Muscle layer of duodenum (tissue), 2 donors: ENCODE results near the gene PLPPR4.
"Not testable (repeated sequence)": the region's sequence is repeated elsewhere in the genome, so short reads cannot be mapped to it uniquely, and the experiment has no call there.

Experiments used
- H3K27ac ChIP-seq: one replicate; pipeline ENCODE4 v1.7.0; 2013; ENCODE audit warnings: mild to moderate bottlenecking, low read length
- H3K27me3 ChIP-seq: one replicate; pipeline ENCODE4 v1.7.0; 2013; ENCODE audit warnings: low read depth, mild to moderate bottlenecking, control low read depth, low read length
- H3K36me3 ChIP-seq, 2 donors: one replicate each; pipeline ENCODE4 v1.7.0; 2013; ENCODE audit warnings: low read length in 2 of 2, control low read depth in 1 of 2, mild to moderate bottlenecking in 1 of 2; ENCODE audit not compliant: insufficient read depth in 2 of 2, control insufficient read depth in 1 of 2
- H3K4me1 ChIP-seq, 2 donors: one replicate each; pipeline ENCODE4 v1.7.0; 2013; ENCODE audit warnings: low read length in 2 of 2, mild to moderate bottlenecking in 2 of 2, control low read depth in 1 of 2, moderate library complexity in 1 of 2; ENCODE audit not compliant: insufficient read depth in 2 of 2, control insufficient read depth in 1 of 2
- H3K4me3 ChIP-seq, 2 donors: one replicate each; pipeline ENCODE4 v1.7.0; 2013; ENCODE audit warnings: low read length in 2 of 2, low read depth in 1 of 2, mild to moderate bottlenecking in 1 of 2
- H3K9me3 ChIP-seq, 2 donors: one replicate each; pipeline ENCODE4 v1.7.0; 2013; ENCODE audit warnings: low read length in 2 of 2, control low read depth in 1 of 2, mild to moderate bottlenecking in 1 of 2; ENCODE audit not compliant: control insufficient read depth in 1 of 2
- donor health status: healthy.

Gene PLPPR4

DNA sequence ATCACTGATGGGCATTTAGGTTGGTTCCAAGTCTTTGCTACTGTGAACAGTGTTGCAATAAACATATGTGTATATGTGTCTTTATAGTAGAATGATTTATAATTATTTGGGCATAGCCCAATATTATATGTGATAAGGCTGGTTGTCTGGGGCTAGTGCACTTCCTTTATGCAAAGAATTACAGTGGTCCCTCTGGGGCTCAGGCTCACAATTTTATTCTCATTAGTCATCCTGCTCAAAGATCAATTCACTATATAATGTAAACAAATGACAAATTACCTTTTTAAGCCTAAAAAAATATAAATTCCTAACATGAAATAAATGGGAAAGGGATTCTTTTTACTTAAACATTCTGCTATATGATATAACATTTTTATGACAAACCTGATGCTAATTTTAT lies 5.0 kb downstream of the PLPPR4 start:
- no peaks in the 10 kb centered on the region for H3K36me3 ChIP-seq
- H3K4me3 ChIP-seq = no peak overlapping the region
- peaks cover 4% of the 10 kb centered on the region for H3K27me3 ChIP-seq
- H3K9me3 ChIP-seq = peaks cover 0 to 2% of the 10 kb centered on the region in 2 donors
- no peak overlapping the region for H3K27ac ChIP-seq
- peaks cover 0 to 7% of the 10 kb centered on the region in 2 donors for H3K4me1 ChIP-seq

DNA sequence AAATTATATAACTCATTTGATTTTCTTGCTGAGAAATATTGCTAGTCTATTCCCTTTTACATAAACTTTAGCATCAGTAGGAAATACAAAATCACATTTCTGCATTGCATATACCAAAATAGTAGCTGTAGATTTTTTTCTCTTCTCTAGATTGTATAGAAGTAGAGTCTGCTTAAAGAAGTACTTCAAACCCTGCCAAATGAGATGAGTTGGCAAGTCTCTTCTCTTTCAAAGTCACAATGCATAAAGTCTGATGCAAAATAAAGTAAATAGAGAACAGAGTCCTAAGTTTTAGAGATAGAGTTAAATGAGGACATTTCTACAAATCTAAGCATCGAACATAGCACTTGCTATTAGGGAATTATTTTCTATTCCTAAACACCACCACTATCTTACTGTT lies 6.4 kb downstream of the PLPPR4 start:
- peaks cover 0 to 5% of the 10 kb centered on the region in 2 donors for H3K9me3 ChIP-seq
- no peak overlapping the region for H3K4me3 ChIP-seq
- H3K27me3 ChIP-seq = no peaks in the 10 kb centered on the region
- no peaks in the 10 kb centered on the region for H3K4me1 ChIP-seq
- no peaks in the 10 kb centered on the region for H3K36me3 ChIP-seq
- H3K27ac ChIP-seq = no peak overlapping the region

DNA sequence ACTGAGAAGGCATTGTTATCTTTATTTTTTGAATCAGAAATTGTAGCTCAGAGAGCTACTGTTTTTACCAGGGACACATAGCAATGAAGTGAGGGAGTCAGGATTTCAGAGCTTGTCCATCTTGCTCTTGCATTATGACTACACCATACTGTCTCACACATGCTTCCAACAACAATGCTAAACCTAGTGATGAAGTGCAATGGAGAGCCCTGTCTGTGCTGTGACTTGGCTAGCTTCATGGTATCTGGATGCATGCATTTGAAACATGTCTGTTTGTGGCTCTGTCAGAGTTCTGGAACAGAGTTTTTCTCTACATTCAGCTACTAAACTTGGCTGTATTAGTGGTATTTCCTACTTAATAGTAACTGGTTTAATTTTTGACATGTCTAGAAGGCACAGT lies 7.0 kb downstream of the PLPPR4 start:
- H3K4me1 ChIP-seq = no peaks in the 10 kb centered on the region
- H3K9me3 ChIP-seq = peaks cover 0 to 5% of the 10 kb centered on the region in 2 donors

DNA sequence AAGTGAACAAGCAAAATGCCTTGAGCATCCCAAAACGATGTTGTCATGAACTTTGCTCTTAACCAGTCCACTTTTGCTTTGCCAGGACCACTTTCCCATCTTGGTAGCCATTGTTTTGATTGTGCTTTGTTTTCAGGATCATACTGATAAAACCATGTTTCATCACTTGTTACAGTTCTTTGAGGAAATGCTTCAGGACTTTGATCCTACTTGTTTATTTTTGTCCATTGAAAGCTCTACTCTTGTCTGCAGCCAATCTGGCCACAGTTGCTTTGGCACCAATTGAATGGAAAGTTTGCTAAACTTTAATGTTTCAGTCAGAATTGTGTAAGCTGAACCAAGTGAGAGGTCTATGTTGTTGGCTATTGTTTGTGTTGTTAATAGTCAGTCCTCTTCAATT lies 12.8 kb downstream of the PLPPR4 start:
- H3K4me1 ChIP-seq = no peaks in the 10 kb centered on the region
- peaks cover 0 to 5% of the 10 kb centered on the region in 2 donors for H3K9me3 ChIP-seq
- no peak overlapping the region for H3K4me3 ChIP-seq
- H3K27ac ChIP-seq = no peak overlapping the region
- no peaks in the 10 kb centered on the region for H3K36me3 ChIP-seq
- H3K27me3 ChIP-seq = no peaks in the 10 kb centered on the region

More for the DNA sequence above, 7.0 kb downstream of the PLPPR4 start:
- Histone ChIP-seq H3K27ac (no peak overlapping the region), H3K4me3 (no peak overlapping the region), H3K27me3 (no peaks in the 10 kb centered on the region), H3K36me3 (no peaks in the 10 kb centered on the region)

DNA sequence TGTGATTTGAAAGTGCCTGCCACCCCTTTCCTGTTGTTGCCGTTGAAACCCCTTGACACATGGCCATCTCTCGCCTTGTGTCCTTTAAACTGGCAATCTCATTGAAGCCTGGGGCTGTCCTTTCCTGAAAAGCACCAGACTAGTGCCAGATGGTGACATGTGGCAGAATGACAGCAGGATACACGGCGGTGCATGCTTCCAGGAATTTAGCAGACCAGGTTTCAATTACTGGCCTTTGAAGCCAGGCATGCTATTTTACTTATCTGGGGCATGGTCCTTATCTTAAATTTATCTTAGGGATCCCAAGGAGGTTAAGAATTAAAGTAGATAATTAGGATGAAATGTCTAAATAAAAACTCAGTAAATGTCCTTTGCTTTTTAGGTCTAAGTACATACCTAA lies 15.2 kb downstream of the PLPPR4 start:
- Histone ChIP-seq H3K4me3 (no peak overlapping the region), H3K9me3 (peaks cover 0 to under 1% of the 10 kb centered on the region in 2 donors), H3K27me3 (no peaks in the 10 kb centered on the region), H3K27ac (no peak overlapping the region), H3K4me1 (no peaks in the 10 kb centered on the region), H3K36me3 (no peaks in the 10 kb centered on the region)

DNA sequence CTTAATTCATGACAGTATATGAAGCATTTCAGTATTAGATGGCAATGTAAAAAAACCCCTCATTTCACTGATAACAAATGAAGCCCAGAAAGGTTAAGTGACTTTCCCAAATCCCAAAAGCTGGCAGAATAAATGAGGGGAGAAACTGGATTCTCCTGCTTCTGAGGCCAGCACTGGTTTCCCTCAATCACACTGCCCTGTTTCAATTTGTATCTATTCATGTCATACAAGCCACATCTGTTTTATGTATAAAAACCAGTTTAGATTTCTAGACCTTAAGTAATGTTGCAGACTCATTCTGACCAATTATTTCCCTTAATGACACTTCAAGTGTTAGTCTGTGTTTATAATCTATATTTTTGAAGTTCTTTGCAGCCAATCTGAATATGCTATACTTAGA lies 16.8 kb downstream of the PLPPR4 start:
- Histone ChIP-seq H3K27me3 (no peaks in the 10 kb centered on the region), H3K4me3 (no peak overlapping the region), H3K27ac (no peak overlapping the region)

DNA sequence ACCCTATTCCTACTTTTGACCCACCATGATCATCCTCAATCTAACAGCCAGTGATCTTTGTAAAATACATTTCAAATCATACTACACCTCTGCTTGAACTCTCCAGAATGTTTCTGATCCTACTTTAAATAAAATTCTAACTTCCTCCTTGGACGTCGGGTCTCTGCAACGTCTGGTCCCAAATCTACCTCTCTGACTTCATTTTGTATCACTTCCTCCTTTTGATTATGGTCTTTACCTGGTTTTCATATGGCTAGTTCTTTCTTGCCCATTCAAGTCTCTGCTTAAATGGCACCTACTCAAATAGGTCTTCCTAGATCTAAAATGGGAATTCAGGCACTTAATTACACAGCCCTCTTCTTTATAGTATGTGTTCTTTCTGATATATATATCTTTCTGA lies 18.2 kb downstream of the PLPPR4 start:
- Histone ChIP-seq H3K27ac (no peak overlapping the region), H3K9me3 (no peaks in the 10 kb centered on the region), H3K4me1 (no peaks in the 10 kb centered on the region), H3K36me3 (no peaks in the 10 kb centered on the region), H3K4me3 (no peak overlapping the region), H3K27me3 (no peaks in the 10 kb centered on the region)

More for the DNA sequence above, 16.8 kb downstream of the PLPPR4 start:
- Histone ChIP-seq H3K9me3 (no peaks in the 10 kb centered on the region), H3K4me1 (no peaks in the 10 kb centered on the region), H3K36me3 (no peaks in the 10 kb centered on the region)

DNA sequence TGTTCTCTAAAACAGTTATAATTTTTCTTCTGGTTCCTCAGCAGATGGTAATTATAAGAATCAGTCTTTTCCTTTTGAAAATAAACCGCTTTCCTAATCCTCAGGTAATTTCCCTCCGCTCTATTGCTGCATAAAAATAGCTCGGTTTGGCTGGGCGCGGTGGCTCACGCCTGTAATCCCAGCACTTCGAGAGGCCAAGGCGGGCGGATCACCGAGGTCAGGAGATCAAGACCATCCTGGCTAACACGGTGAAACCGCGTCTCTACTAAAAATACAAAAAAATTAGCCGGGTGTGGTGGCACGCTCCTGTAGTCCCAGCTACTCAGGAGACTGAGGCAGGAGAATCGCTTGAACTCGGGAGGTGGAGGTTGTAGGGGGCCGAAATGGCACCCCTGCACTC lies 19.2 kb downstream of the PLPPR4 start:
- H3K4me1 ChIP-seq, H3K4me3 ChIP-seq, H3K9me3 ChIP-seq, H3K27me3 ChIP-seq, H3K27ac ChIP-seq, H3K36me3 ChIP-seq: not testable (repeated sequence)

DNA sequence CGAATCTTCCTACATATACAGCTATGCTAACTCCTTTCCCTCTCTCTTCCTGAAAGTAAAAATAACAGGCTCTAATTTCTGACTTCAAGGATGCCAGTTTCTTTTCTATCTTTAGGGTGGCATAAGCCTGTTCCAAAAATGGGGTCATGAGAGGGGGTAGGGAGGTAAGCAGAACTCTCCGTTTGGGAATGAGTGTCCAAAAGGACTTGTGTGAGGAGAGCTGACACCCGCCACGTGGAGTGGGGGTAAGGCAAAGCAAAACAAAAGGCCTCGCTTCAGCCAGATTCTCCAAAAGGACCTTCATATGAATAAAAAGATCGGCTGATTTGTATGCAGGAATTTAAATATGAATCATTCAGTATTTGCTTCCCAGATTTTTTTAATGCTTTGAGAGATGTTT lies 28.6 kb downstream of the PLPPR4 start:
- H3K27me3 ChIP-seq = no peaks in the 10 kb centered on the region
- no peaks in the 10 kb centered on the region for H3K36me3 ChIP-seq
- no peak overlapping the region for H3K4me3 ChIP-seq
- peaks cover 0 to 4% of the 10 kb centered on the region in 2 donors for H3K9me3 ChIP-seq
- no peak overlapping the region for H3K27ac ChIP-seq
- no peaks in the 10 kb centered on the region for H3K4me1 ChIP-seq

DNA sequence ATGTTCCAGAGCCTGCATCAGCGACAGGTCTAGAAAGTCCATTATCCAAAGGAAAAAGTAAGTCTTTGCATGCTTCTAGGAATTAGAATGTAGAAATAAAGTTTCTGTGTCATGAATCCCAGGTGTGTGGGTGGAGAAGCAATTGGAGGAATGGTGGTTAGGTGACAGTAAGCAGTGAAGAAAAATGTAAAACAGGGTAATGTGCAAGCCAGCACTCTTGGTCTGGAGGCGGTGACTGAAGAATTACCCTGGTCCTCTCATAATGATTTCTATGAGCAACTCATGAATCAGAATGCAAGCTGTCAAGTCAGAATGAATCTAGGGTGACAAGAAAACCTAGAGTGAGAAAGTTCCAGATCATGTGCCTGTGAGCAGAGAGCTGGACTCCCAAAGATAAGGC lies 33.6 kb downstream of the PLPPR4 start:
- Histone ChIP-seq H3K27me3 (no peaks in the 10 kb centered on the region), H3K36me3 (no peaks in the 10 kb centered on the region), H3K4me1 (no peaks in the 10 kb centered on the region), H3K27ac (no peak overlapping the region), H3K4me3 (no peak overlapping the region), H3K9me3 (no peaks in the 10 kb centered on the region)

DNA sequence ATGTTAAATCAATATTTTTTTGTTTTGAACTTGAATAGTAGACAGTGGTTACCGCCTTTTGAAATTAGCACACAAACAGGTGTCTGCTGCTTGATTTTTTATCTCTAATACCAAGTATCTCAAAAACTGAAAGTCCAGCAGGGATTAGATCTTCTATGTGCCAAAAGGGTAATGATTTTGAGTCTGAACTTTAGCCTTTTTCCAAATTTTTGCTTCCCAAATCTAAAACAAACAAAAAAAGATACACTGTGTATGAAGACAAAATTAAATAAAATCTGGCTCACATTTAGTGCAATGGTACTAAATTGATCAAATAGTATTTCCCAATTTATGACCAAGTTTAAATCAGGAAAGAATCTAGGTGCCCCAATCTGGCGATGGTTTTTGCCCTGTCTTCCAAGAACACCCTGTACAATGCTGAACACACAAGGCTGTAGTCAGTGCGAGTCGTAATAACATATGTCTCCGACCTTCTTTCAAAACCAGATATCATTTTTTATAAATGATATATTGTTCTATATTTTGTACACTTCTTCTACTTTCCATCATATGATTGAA lies 40.5 kb downstream of the PLPPR4 start:
- Histone ChIP-seq H3K4me3 (no peak overlapping the region), H3K27me3 (no peaks in the 10 kb centered on the region), H3K9me3 (no peaks in the 10 kb centered on the region), H3K4me1 (no peaks in the 10 kb centered on the region), H3K36me3 (no peaks in the 10 kb centered on the region), H3K27ac (no peak overlapping the region)

DNA sequence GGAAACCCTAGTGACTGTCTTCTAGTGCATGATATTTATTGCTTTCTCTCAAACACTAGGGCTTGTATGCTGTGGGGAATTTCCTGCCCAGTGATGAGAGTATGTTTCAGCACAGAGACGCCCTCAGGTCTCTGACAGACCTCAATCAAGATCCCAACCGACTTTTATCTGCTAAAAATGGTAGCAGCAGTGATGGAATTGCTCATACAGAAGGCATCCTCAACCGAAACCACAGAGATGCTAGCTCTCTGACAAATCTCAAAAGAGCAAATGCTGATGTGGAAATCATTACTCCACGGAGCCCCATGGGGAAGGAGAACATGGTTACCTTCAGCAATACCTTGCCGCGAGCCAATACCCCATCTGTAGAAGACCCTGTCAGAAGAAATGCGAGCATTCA lies 41.3 kb downstream of the PLPPR4 start:
- Histone ChIP-seq H3K27me3 (no peaks in the 10 kb centered on the region), H3K27ac (no peak overlapping the region), H3K4me3 (no peak overlapping the region), H3K36me3 (no peaks in the 10 kb centered on the region), H3K9me3 (no peaks in the 10 kb centered on the region), H3K4me1 (no peaks in the 10 kb centered on the region)
